Tibial nerve (tissue), 4 donors: Measurements from ENCODE around the gene SLC25A39. TPM values are rescaled to one million over a fixed set of nuclear protein-coding genes. Genes with fewer than 3 reads are reported as not detected.

ENCODE experiments used
- DNase-seq, 2 donors: peaks; one replicate each; pipeline ENCODE4 v3.0.0-alpha.2; 2019; ENCODE audit warnings: low spot score in 2 of 2
- H3K27ac ChIP-seq, 4 donors: fragments of 200-600 bp; sonication (generic) in 3 of 4; one replicate each; pipeline ENCODE4 v1.5.1; 2017 to 2019; ENCODE audit warnings: mild to moderate bottlenecking in 1 of 4
- H3K27me3 ChIP-seq, 2 donors: fragments of 200-600 bp; sonication (generic) in 1 of 2; one replicate each; pipeline versions ENCODE4 v1.5.1 to v1.6.0; 2017 to 2019
- H3K36me3 ChIP-seq, 3 donors: fragments of 200-600 bp; sonication (generic); one replicate each; pipeline ENCODE4 v1.5.1; 2018 to 2019
- H3K4me1 ChIP-seq, 4 donors: fragments of 200-600 bp; sonication (generic) in 3 of 4; one replicate each; pipeline ENCODE4 v1.5.1; 2017 to 2019
- H3K4me3 ChIP-seq, 4 donors: fragments of 200-600 bp; sonication (generic) in 3 of 4; one replicate each; pipeline ENCODE4 v1.5.1; 2017 to 2019; ENCODE audit warnings: mild to moderate bottlenecking in 1 of 4, moderate library complexity in 1 of 4
- H3K9me3 ChIP-seq, 4 donors: fragments of 200-600 bp; sonication (generic) in 3 of 4; one replicate each; pipeline ENCODE4 v1.5.1; 2017 to 2019
- CTCF ChIP-seq, 5 experiments: fragments of 200-600 bp in 3 of 5; fragments of 450-650 bp in 2 of 5; sonication (generic) in 3 of 5; IDR thresholded peaks; one replicate each; pipeline ENCODE4 v1.5.1; 2016 to 2019; ENCODE audit warnings: antibody characterized with exemption in 5 of 5, mild to moderate bottlenecking in 3 of 5, moderate library complexity in 2 of 5
- EP300 ChIP-seq, 2 donors: sonication (generic); formaldehyde crosslinking; IDR thresholded peaks; one replicate each; pipeline ENCODE4 v1.6.1; 2017; ENCODE audit warnings: antibody characterized with exemption in 2 of 2, mild to moderate bottlenecking in 1 of 2
- POLR2A ChIP-seq, 2 donors: fragments of 450-650 bp; IDR thresholded peaks; one replicate each; pipeline ENCODE4 v1.6.1; 2017; ENCODE audit warnings: antibody characterized with exemption in 2 of 2, mild to moderate bottlenecking in 2 of 2, moderate library complexity in 2 of 2
- WGBS, 2 donors: methylation state at CpG; one replicate each; pipeline ENCODE4 v1.1.5; 2018; 5-methylcytosine and 5-hydroxymethylcytosine counted together
- total RNA-seq, 4 donors: library from RNA; depleted of rRNA; stranded (reverse); fragments of >200 nt; gene quantifications; one replicate each; pipeline ENCODE4 v1.1.0, GENCODE V29; 2016

Gene SLC25A39
- total RNA-seq, 4 donors from 2014 or later = 51.3 to 99.0 (median 70.9) TPM

- Histone ChIP-seq H3K36me3 (no peaks in the 10 kb centered on the region), H3K27ac (peak within 1 kb of the TSS; percentile 28 to 66 (median 33)), H3K27me3 (peaks cover 0 to 12% of the 10 kb centered on the region in 2 donors), H3K4me3 (peak within 1 kb of the TSS; percentile 51 to 74 (median 62)), H3K4me1 (peaks cover 0 to 38% (median 17%) of the 10 kb centered on the region in 4 donors), H3K9me3 (no peaks in the 10 kb centered on the region)
- WGBS, 2 donors = 0% methylated on average over 13 to 43 of the region's 63 CpGs
- peak; percentile 70 to 94 (median 91) for TF ChIP-seq CTCF (IDR thresholded peaks at IDR 0.05)
- TF ChIP-seq EP300 (IDR thresholded peaks at IDR 0.05) = no peak
- DNase-seq = no peak
These were observed 39.1 kb upstream of the SLC25A39 start, which contains the start of gene FAM171A2 for GRCh38 chr17:44363613-44364159. Gene FAM171A2 (minus strand): TSS chr17:44363853. CDS start chr17:44363714, 139 bp downstream.

- WGBS, 2 donors = 0% methylated on average over 22 to 23 of the region's 45 CpGs
- Histone ChIP-seq H3K4me1 (peaks cover 0 to 38% (median 17%) of the 10 kb centered on the region in 4 donors), H3K9me3 (no peaks in the 10 kb centered on the region), H3K27me3 (peaks cover 0 to 12% of the 10 kb centered on the region in 2 donors), H3K36me3 (no peaks in the 10 kb centered on the region), H3K4me3 (peak overlapping the region; percentile 51 to 74 (median 62)), H3K27ac (peak overlapping the region; percentile 28 to 66 (median 33))
- DNase-seq = no peak
- TF ChIP-seq EP300 (IDR thresholded peaks at IDR 0.05) (no peak), CTCF (IDR thresholded peaks at IDR 0.05) (no peak), POLR2A (IDR thresholded peaks at IDR 0.05) (no peak)
These were observed 38.5 kb upstream of the SLC25A39 start for GRCh38 chr17:44362949-44363612.

DNA sequence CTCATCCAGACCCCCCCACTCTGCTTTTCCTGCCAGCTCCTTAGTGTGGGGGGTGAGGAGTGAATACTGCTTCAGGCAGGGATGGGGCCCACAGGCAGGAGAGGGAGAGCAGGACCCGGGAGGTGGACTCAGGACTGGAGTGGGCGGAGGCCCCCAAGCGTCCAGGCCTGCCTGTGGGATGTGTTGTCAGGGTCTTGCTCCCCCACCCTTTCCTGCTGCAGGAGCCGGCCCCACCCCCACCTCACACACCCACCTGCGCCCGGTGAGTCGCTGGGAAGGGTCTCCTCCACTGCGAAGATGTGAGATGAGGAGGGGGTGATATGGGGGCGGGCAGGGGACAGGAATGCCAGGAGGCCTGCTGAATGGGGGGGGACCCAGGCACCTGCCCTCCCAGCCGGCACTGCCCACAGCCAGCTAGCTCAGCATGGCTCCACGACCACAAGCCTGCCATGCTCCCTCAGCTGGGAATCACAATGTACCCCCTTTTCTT, 37.9 kb upstream of the SLC25A39 start:
- Histone ChIP-seq H3K4me3 (peak overlapping the region in 3 of 4 donors; percentile 54 to 74 (median 71)), H3K27ac (no peak overlapping the region)
- WGBS, 2 donors = 12 to 16% methylated on average over 4 to 8 of the region's 11 CpGs

GRCh38 chr17:44361292-44362260, 37.0 kb upstream of the SLC25A39 start:
- Histone ChIP-seq H3K27ac (no peak overlapping the region), H3K27me3 (peaks cover 0 to 12% of the 10 kb centered on the region in 2 donors), H3K9me3 (no peaks in the 10 kb centered on the region), H3K4me1 (peaks cover 0 to 38% (median 17%) of the 10 kb centered on the region in 4 donors), H3K4me3 (no peak overlapping the region), H3K36me3 (no peaks in the 10 kb centered on the region)
- DNase-seq = no peak
- WGBS, 2 donors = 49 to 52% methylated on average over 11 of the region's 11 CpGs
- TF ChIP-seq CTCF (IDR thresholded peaks at IDR 0.05) = no peak
- TF ChIP-seq POLR2A (IDR thresholded peaks at IDR 0.05) = no peak
- TF ChIP-seq EP300 (IDR thresholded peaks at IDR 0.05) = no peak

More for the DNA sequence above, 37.9 kb upstream of the SLC25A39 start:
- Histone ChIP-seq H3K9me3 (no peaks in the 10 kb centered on the region), H3K4me1 (peaks cover 0 to 38% (median 17%) of the 10 kb centered on the region in 4 donors), H3K27me3 (peaks cover 0 to 12% of the 10 kb centered on the region in 2 donors), H3K36me3 (no peaks in the 10 kb centered on the region)
- DNase-seq = no peak
- no peak for TF ChIP-seq CTCF (IDR thresholded peaks at IDR 0.05)
- TF ChIP-seq EP300 (IDR thresholded peaks at IDR 0.05) = no peak
- TF ChIP-seq POLR2A (IDR thresholded peaks at IDR 0.05) = no peak
